Measurements from ENCODE around the gene RAP1A.

The RAP1A gene

DNA sequence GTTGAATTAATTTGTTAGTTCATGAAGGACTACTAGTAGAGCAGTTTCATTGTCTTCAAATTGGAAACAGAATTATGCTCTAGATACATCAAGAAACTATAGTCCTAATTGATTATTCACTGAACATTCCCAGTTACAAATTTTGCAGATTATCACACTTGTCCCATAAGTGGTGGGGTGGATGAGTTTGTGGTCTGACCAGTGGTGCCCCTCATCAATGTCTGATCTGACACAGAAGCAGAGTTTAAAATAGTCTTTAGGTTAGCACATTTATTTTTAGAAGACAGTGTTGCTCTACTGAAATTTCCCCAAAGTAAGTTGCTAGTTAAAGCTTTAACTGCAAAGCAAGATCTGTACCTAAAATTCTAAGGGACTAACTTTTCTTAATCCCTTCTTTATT, 76.7 kb downstream of the RAP1A start:
- no peak for TF ChIP-seq NFIC (IDR thresholded peaks at IDR 0.05)
- TF ChIP-seq EP300 (IDR thresholded peaks at IDR 0.05; ENCODE audit: borderline replicate concordance): no peak
- no peak for TF ChIP-seq YY1 (IDR thresholded peaks at IDR 0.05; ENCODE audit: low read depth)
- no peak for TF ChIP-seq FOXM1 (IDR thresholded peaks at IDR 0.05; ENCODE audit: borderline replicate concordance, low read depth)
- TF ChIP-seq CEBPB (IDR thresholded peaks at IDR 0.05): no peak
- TF ChIP-seq, protein P1, sequence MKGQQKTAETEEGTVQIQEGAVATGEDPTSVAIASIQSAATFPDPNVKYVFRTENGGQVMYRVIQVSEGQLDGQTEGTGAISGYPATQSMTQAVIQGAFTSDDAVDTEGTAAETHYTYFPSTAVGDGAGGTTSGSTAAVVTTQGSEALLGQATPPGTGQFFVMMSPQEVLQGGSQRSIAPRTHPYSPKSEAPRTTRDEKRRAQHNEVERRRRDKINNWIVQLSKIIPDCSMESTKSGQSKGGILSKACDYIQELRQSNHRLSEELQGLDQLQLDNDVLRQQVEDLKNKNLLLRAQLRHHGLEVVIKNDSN (IDR thresholded peaks at IDR 0.05): no peak
- TF ChIP-seq TEAD4 (IDR thresholded peaks at IDR 0.05): no peak
- no peak for TF ChIP-seq RAD21 (IDR thresholded peaks at IDR 0.05; ENCODE audit: low read depth)
- TF ChIP-seq TAF1 (IDR thresholded peaks at IDR 0.05; ENCODE audit: low read depth): no peak
- TF ChIP-seq, protein P2, sequence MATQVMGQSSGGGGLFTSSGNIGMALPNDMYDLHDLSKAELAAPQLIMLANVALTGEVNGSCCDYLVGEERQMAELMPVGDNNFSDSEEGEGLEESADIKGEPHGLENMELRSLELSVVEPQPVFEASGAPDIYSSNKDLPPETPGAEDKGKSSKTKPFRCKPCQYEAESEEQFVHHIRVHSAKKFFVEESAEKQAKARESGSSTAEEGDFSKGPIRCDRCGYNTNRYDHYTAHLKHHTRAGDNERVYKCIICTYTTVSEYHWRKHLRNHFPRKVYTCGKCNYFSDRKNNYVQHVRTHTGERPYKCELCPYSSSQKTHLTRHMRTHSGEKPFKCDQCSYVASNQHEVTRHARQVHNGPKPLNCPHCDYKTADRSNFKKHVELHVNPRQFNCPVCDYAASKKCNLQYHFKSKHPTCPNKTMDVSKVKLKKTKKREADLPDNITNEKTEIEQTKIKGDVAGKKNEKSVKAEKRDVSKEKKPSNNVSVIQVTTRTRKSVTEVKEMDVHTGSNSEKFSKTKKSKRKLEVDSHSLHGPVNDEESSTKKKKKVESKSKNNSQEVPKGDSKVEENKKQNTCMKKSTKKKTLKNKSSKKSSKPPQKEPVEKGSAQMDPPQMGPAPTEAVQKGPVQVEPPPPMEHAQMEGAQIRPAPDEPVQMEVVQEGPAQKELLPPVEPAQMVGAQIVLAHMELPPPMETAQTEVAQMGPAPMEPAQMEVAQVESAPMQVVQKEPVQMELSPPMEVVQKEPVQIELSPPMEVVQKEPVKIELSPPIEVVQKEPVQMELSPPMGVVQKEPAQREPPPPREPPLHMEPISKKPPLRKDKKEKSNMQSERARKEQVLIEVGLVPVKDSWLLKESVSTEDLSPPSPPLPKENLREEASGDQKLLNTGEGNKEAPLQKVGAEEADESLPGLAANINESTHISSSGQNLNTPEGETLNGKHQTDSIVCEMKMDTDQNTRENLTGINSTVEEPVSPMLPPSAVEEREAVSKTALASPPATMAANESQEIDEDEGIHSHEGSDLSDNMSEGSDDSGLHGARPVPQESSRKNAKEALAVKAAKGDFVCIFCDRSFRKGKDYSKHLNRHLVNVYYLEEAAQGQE (IDR thresholded peaks at IDR 0.05; ENCODE audit: low read depth): no peak

DNA sequence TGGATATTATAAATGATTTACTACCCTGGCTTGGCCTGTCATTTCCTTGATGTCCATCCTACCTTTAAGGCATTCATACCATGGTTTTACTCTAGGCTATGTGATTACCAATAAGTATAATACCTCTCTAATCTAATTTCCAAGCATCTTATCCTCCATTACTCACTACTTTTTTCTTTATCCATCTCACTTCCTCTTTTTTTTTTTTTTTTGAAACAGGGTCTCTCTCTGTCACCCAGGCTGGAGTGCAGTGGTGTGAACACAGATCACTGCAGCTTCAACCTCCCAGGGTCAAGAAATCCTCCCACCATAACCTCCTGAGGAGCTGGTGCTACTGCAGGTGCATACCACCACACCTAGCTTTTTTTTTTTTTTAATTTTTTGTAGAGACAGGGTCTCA, 79.7 kb downstream of the RAP1A start:
- TF ChIP-seq TAF1 (IDR thresholded peaks at IDR 0.05; ENCODE audit: low read depth): no peak
- no peak for TF ChIP-seq TCF12 (IDR thresholded peaks at IDR 0.05; ENCODE audit: low read depth)
- TF ChIP-seq TEAD4 (IDR thresholded peaks at IDR 0.05): no peak
- no peak for TF ChIP-seq ZBTB7A (IDR thresholded peaks at IDR 0.05; ENCODE audit: low read depth)
- no peak for TF ChIP-seq YY1 (IDR thresholded peaks at IDR 0.05; ENCODE audit: low read depth)
- TF ChIP-seq CEBPB (IDR thresholded peaks at IDR 0.05): no peak

DNA sequence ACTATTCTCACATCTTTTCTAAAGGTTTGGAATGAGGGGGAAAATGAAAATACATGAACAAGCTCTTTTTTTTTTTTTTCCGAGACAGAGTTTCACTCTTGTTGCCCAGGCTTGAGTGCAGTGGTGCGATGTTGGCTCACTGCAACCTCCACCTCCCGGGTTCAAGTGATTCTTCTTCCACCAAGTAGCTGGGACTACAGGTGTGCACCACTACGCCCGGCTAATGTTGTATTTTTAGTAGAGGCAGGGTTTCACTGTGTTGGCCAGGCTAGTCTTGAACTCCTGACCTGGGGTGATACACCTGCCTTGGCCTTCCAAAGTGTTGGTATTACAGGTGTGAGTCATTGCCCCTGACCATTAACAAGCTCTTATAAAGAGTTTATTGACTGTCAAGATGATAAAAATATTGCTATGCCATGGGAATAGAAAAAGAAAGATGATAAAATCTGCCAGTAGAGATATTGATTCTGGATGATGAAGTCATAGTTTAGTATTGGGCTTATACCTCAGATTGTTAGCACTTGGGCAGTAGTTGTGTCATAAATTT, 83.0 kb downstream of the RAP1A start:
- no peak for TF ChIP-seq RAD21 (IDR thresholded peaks at IDR 0.05; ENCODE audit: low read depth)
- no peak for TF ChIP-seq TAF1 (IDR thresholded peaks at IDR 0.05; ENCODE audit: low read depth)
- no peak for TF ChIP-seq EGR1 (IDR thresholded peaks at IDR 0.05)
- no peak for TF ChIP-seq TEAD4 (IDR thresholded peaks at IDR 0.05)
- TF ChIP-seq, protein P3, sequence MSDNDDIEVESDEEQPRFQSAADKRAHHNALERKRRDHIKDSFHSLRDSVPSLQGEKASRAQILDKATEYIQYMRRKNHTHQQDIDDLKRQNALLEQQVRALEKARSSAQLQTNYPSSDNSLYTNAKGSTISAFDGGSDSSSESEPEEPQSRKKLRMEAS (IDR thresholded peaks at IDR 0.05): no peak
- TF ChIP-seq, protein P2 (IDR thresholded peaks at IDR 0.05; ENCODE audit: low read depth): no peak
- TF ChIP-seq, protein P1 (IDR thresholded peaks at IDR 0.05): no peak
- no peak for TF ChIP-seq FOXM1 (IDR thresholded peaks at IDR 0.05; ENCODE audit: borderline replicate concordance, low read depth)
- no peak for TF ChIP-seq ZBTB7A (IDR thresholded peaks at IDR 0.05; ENCODE audit: low read depth)
- no peak for TF ChIP-seq EP300 (IDR thresholded peaks at IDR 0.05; ENCODE audit: borderline replicate concordance)
- no peak for TF ChIP-seq CREB1 (IDR thresholded peaks at IDR 0.05; ENCODE audit: low read depth)
- TF ChIP-seq NFIC (IDR thresholded peaks at IDR 0.05): no peak
- no peak for TF ChIP-seq TCF12 (IDR thresholded peaks at IDR 0.05; ENCODE audit: low read depth)
- no peak for TF ChIP-seq YY1 (IDR thresholded peaks at IDR 0.05; ENCODE audit: low read depth)
- no peak for TF ChIP-seq CEBPB (IDR thresholded peaks at IDR 0.05)

DNA sequence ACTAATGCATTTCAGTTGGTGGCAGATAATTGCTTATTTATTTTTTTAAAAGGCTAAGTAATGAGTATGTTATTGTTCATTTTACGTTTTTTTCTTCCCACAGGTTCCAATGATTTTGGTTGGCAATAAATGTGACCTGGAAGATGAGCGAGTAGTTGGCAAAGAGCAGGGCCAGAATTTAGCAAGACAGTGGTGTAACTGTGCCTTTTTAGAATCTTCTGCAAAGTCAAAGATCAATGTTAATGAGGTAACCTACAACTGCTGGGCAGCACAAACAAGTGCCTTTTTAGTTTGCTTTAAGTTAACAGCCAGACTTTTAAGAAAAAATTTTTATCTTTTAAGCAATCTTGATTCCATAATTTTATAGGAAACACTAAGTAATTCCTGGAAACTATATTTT, 84.7 kb downstream of the RAP1A start:
- TF ChIP-seq YY1 (IDR thresholded peaks at IDR 0.05; ENCODE audit: low read depth) (no peak), FOXM1 (IDR thresholded peaks at IDR 0.05; ENCODE audit: borderline replicate concordance, low read depth) (no peak), TCF12 (IDR thresholded peaks at IDR 0.05; ENCODE audit: low read depth) (no peak), ZBTB7A (IDR thresholded peaks at IDR 0.05; ENCODE audit: low read depth) (no peak), EP300 (IDR thresholded peaks at IDR 0.05; ENCODE audit: borderline replicate concordance) (no peak), CREB1 (IDR thresholded peaks at IDR 0.05; ENCODE audit: low read depth) (no peak), CEBPB (IDR thresholded peaks at IDR 0.05) (no peak), TAF1 (IDR thresholded peaks at IDR 0.05; ENCODE audit: low read depth) (no peak), RAD21 (IDR thresholded peaks at IDR 0.05; ENCODE audit: low read depth) (no peak), NFIC (IDR thresholded peaks at IDR 0.05) (no peak), TEAD4 (IDR thresholded peaks at IDR 0.05) (no peak), EGR1 (IDR thresholded peaks at IDR 0.05) (no peak)
- TF ChIP-seq, protein P2 (IDR thresholded peaks at IDR 0.05; ENCODE audit: low read depth): no peak
- TF ChIP-seq, protein P3 (IDR thresholded peaks at IDR 0.05): no peak
- TF ChIP-seq, protein P1 (IDR thresholded peaks at IDR 0.05): no peak
